ENCODE results near the gene STX16.

Gene STX16

GRCh38 chr20:58675146-58675584, 24.1 kb downstream of the STX16 start:
- DNase-seq (ENCODE audit: low read depth in 1 of 2, low spot score in 1 of 2), result no peak

DNA sequence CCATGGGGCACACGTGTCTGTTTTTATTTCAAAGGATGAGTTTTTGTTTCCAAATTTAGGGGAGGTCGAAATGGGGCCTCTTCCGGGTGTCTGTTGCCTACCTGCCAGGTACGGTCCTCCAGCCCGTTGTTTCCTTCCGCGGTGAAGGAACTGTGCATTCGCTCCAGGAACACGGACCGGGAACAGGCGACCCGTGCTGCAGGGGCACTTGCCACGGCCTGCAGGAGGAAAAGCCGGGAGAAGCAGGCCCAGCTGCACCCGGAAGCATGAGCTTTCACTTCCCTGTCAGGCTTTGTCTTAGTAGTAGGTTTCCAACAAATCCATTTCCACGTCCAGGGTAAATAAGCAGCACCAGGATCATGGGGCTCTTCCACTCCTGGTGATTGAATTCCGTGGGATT, 24.6 kb downstream of the STX16 start:
- no peak for DNase-seq (ENCODE audit: low read depth in 1 of 2, low spot score in 1 of 2)

DNA sequence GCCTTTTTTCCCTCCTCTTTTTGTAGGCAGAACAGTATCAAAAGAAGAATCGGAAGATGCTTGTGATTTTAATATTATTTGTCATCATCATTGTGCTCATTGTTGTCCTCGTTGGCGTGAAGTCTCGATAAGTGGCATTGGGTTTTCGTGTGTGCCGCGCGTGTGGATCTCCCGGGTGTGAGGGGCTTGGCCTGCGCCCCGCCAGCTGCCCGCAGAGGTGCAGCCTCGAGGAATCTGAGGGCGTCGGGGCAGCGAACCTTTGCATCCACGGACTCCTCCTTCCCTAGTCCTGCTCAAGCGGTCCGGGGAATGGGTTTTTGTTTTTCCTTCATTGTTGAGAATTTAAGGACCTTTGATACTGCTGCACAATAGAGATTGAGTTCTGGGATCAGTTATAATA, 25.1 kb downstream of the STX16 start:
- DNase-seq (ENCODE audit: low read depth in 1 of 2, low spot score in 1 of 2), result no peak

GRCh38 chr20:58677079-58677604, 26.1 kb downstream of the STX16 start:
- no peak for DNase-seq (ENCODE audit: low read depth in 1 of 2, low spot score in 1 of 2)

GRCh38 chr20:58677808-58678207, 26.7 kb downstream of the STX16 start:
- DNase-seq (ENCODE audit: low read depth in 1 of 2, low spot score in 1 of 2), result no peak

DNA sequence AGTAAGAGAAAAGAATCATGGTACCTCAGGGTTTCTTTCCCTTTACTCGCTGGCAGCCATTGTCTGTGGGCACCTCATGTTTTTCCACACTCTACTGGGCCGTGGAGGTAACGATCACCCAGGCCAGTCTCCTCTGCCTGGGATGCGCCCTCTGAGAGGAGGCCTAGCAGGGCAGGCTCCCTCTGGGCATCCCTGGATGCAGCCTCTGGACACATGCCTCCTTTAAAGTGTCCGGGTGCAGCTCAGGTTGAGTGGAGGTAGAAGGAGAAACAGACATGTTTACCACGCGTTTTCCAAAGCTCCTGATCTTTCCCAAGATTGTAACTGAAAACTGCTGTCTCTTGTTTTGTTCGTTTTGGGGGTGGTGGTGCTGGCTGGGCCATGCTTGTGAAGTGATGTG, 27.7 kb downstream of the STX16 start:
- DNase-seq (ENCODE audit: low read depth in 1 of 2, low spot score in 1 of 2), result no peak

DNA sequence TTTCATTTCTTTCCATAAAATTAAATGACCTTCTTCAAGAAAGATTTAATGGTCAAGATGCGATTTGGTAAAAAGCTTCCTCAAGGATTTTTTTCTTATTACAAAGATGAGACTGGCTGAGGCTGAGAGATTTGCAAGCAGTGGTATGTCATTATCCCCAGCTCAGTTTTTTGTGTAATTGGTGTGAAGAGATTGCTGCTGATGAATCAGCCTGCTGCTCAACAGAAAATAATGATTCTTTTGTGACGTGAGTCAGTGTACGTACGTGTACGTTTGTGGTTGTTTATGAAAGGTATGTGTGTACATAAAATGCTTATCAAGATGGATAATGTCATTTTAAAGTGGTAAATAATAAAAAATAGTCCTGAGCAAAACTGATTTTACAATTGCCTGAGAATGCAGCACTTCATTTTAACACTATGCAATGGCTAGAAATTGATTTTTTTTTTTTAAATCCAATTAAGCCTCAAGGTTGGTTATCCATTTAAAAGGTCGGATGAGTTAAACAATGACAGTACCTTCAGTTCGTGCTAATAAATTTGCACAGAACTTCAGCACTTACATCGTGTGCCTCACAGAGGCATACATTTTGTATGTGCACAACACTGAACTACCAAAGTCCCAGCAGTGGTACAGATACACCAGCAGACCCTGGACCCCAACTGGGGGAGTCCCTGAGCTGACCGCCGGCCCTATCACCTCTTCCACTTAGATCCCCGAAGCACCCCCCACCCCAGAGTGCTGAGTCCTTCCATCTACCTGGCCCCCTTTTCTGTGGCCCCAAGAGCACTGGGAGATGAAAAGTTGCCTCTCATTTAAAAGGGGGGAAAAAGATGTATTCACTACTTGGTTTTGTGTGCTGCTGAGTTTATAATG, 31.8 kb downstream of the STX16 start:
- no peak for DNase-seq (ENCODE audit: low read depth in 1 of 2, low spot score in 1 of 2)

- DNase-seq (ENCODE audit: low read depth in 1 of 2, low spot score in 1 of 2), result no peak
Measured at GRCh38 chr20:58684291-58684690, 33.2 kb downstream of the STX16 start.

GRCh38 chr20:58685988-58686387, 34.9 kb downstream of the STX16 start:
- DNase-seq (ENCODE audit: low read depth in 1 of 2, low spot score in 1 of 2), result no peak

DNA sequence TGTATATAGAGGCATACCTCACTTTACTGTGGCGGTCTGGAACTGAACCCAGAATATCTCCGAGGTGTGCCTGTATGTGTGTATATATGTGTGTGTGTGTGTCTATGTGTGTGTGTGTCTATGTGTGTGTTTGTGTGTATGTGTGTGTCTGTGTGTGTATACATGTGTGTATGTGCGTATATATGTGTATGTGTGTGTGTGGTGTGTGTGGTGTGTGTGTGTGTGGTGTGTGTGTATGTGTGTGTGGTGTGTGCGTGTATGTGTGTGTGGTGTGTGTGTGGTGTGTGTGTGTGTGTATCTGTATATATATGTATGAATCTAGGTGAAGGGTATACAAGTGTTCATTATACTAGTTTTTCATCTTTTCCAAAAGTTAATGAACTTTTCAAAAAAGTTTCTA, 37.3 kb downstream of the STX16 start:
- no peak for DNase-seq (ENCODE audit: low read depth in 1 of 2, low spot score in 1 of 2)

- DNase-seq (ENCODE audit: low read depth in 1 of 2, low spot score in 1 of 2), result no peak
Measured at GRCh38 chr20:58688840-58689239, 37.8 kb downstream of the STX16 start.

- DNase-seq (ENCODE audit: low read depth in 1 of 2, low spot score in 1 of 2), result no peak
Measured at GRCh38 chr20:58690396-58691135, 39.5 kb downstream of the STX16 start.

DNA sequence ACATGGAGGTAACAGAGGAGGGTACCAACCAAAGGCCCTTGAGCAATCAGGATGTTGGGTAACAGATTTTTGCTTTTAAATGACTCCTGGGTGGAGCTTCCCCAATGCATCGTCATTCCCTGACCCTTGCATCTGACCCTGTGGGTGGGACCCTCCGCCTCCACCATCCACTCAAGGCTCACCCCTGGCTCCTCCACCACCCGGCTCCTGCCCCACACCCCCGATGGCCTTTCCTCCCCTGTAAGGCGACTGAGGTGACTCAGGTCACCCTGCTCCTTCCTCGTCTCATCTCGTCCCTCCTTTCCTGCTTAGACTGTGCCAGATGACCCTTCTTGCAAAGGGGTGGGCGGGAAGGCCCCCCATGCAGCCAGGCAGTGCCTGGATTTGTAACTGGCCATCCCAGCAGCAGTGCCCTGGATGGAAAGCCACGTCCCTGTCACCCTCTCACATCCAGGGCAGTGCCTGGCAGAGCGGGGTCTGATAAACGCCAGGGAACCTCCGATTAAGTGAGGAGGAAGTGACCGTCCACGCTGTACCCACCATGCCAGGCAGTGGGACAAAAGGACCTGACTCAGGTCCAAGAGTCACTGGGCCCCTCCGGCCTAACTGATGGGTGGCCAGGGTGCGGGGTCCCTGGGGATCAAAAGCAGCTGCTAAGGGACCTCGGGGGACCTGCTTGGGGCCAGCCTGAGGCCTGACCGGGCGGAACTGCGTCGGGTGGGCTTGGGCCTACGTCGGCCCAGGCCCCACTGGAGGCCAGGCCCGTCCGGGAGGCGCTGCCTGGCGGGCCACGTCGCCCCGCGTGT, 40.9 kb downstream of the STX16 start:
- no peak for DNase-seq (ENCODE audit: low read depth in 1 of 2, low spot score in 1 of 2)

GRCh38 chr20:58692579-58693225, 41.6 kb downstream of the STX16 start, which contains the start of gene NPEPL1:
TSS of gene NPEPL1 (plus strand) at chr20:58692800. CDS start at chr20:58692901, 101 bp downstream.
- peak; percentile 37 to 62 for DNase-seq (ENCODE audit: low read depth in 1 of 2, low spot score in 1 of 2)

- DNase-seq (ENCODE audit: low read depth in 1 of 2, low spot score in 1 of 2), result no peak
Measured at GRCh38 chr20:58693226-58694006, 42.3 kb downstream of the STX16 start.

- no peak for DNase-seq (ENCODE audit: low read depth in 1 of 2, low spot score in 1 of 2)
Measured at GRCh38 chr20:58694241-58695083, 43.4 kb downstream of the STX16 start.

- no peak for DNase-seq (ENCODE audit: low read depth in 1 of 2, low spot score in 1 of 2)
Measured at GRCh38 chr20:58695084-58695722, 44.1 kb downstream of the STX16 start.

DNA sequence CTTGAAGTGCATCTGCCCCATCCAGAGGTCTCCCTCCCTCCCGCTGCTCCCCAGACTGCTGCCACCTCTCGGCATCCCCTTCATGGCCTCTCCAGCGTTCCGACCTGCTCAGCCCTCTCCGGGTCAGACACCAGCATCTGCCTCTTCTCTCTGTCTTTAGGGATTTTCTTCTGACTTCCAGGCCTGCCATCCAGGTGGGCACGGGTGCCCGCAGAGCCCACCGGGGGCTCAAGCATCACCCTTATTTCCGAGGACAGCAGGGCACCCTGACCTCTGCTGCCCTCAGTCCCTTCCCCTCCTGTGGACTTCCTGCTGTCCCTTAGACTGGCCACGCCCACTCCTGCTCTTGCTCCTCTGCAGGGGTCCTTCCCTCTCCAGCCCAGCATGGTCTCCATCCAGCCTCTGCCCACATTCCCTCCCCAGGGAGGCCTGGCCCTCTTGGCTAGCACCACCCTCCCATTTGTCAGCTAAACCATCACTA, 44.9 kb downstream of the STX16 start:
- no peak for DNase-seq (ENCODE audit: low read depth in 1 of 2, low spot score in 1 of 2)

All from stimulated activated CD4-positive, alpha-beta T cell treated with anti-CD3 and anti-CD28 coated beads, Interleukin-15, amount 100 ng/mL, for 1 hour (primary cell).